ENCODE measurements around the gene TICAM1. TPM values are rescaled to one million over a fixed set of nuclear protein-coding genes. Genes with fewer than 3 reads are reported as not detected.
"Not testable (repeated sequence)": the region's sequence is repeated elsewhere in the genome, so short reads cannot be mapped to it uniquely, and the experiment has no call there.

TICAM1 gene
- total and polyA plus RNA-seq, 2 of the 13 experiments (the other 11 are each of a cell fraction or from before 2014, with no cell fraction given) = 0.33 to 0.95 TPM

- TF ChIP-seq AGO2 (optimal IDR thresholded peaks at IDR 0.05; ENCODE audit: low read depth, low read length) (peak; percentile 75), TEAD2 (CRISPR knock-in tag; IDR thresholded peaks at IDR 0.05) (0 out of 2 replicates have a peak, but pooled peaks have one; percentile 27), ZNF687 (CRISPR knock-in tag; IDR thresholded peaks at IDR 0.05) (peak; percentile 84), AKAP8 (CRISPR knock-in tag; IDR thresholded peaks at IDR 0.05) (peak; percentile 48; the same call in 1 of the 2 replicates), LCORL (CRISPR knock-in tag; IDR thresholded peaks at IDR 0.05) (peak; percentile 5; the same call in 1 of the 2 replicates), CENPT (CRISPR knock-in tag; IDR thresholded peaks at IDR 0.05; ENCODE audit: low read depth) (peak; percentile 25; the same call in 1 of the 2 replicates), HES4 (CRISPR knock-in tag; IDR thresholded peaks at IDR 0.05; ENCODE audit: borderline replicate concordance) (0 out of 2 replicates have a peak, but pooled peaks have one; percentile 29), ZNF552 (CRISPR knock-in tag; IDR thresholded peaks at IDR 0.05; ENCODE audit: borderline replicate concordance) (0 out of 2 replicates have a peak, but pooled peaks have one; percentile 50), MED13 (CRISPR knock-in tag; IDR thresholded peaks at IDR 0.05) (peak; percentile 52; the same call in 1 of the 2 replicates), THRA (CRISPR knock-in tag; IDR thresholded peaks at IDR 0.05; ENCODE audit: borderline replicate concordance) (0 out of 2 replicates have a peak, but pooled peaks have one; percentile 10), ZFY (CRISPR knock-in tag; IDR thresholded peaks at IDR 0.05) (peak; percentile 69), PBX3 (CRISPR knock-in tag; IDR thresholded peaks at IDR 0.05; ENCODE audit: borderline replicate concordance) (0 out of 2 replicates have a peak, but pooled peaks have one; percentile 25), PLSCR1 (CRISPR knock-in tag; IDR thresholded peaks at IDR 0.05; ENCODE audit: borderline replicate concordance) (peak; percentile 68; the same call in 1 of the 2 replicates), DMAP1 (CRISPR knock-in tag; IDR thresholded peaks at IDR 0.05) (peak; percentile 73), BCL3 (CRISPR knock-in tag; IDR thresholded peaks at IDR 0.05) (peak; percentile 24; the same call in 1 of the 2 replicates), DNMT1 (CRISPR knock-in tag; IDR thresholded peaks at IDR 0.05) (0 out of 2 replicates have a peak, but pooled peaks have one; percentile 40), YEATS4 (CRISPR knock-in tag; IDR thresholded peaks at IDR 0.05; ENCODE audit: borderline replicate concordance) (peak; percentile 30; the same call in 1 of the 2 replicates)
- not testable (repeated sequence) for TF ChIP-seq LCORL (IDR thresholded peaks at IDR 0.05)
These were observed 39.3 kb downstream of the TICAM1 start (continued) for GRCh38 chr19:4792019-4792865.

Data from HepG2 (cell line).